CD14-positive monocyte (primary cell): Measurements from ENCODE around the gene ATXN1. TPM values are rescaled to one million over a fixed set of nuclear protein-coding genes. Genes with fewer than 3 reads are reported as not detected.

Experiments used
- DNase-seq, 3 donors: peaks; one replicate each; pipeline ENCODE4 v3.0.0-alpha.2; 2011 to 2022
- H2AFZ ChIP-seq: 2 replicates; pipeline ENCODE4 v1.6.0; 2012; ENCODE audit warnings: mild to moderate bottlenecking, low read depth, low read length, inconsistent platforms; ENCODE audit not compliant: insufficient read depth, poor library complexity, severe bottlenecking
- H3K27ac ChIP-seq, 2 donors: 1 replicate in 1 of 2; 2 replicates in 1 of 2; pipeline ENCODE4 v1.5.1; 2012 to 2013; ENCODE audit warnings: low read length in 2 of 2, control low read depth in 1 of 2, inconsistent platforms in 1 of 2, low read depth in 1 of 2, mild to moderate bottlenecking in 1 of 2
- H3K27me3 ChIP-seq, 2 donors: one replicate each; pipeline versions ENCODE4 v1.6.0 to v1.6.1; 2011 to 2013; ENCODE audit warnings: low read length in 2 of 2; ENCODE audit not compliant: control insufficient read depth in 2 of 2, insufficient read depth in 2 of 2
- H3K36me3 ChIP-seq, 2 donors: replicated peaks in 1 of 2; 1 replicate in 1 of 2; 2 replicates in 1 of 2; pipeline versions ENCODE4 v1.5.1 to v1.6.1; 2012 to 2013; ENCODE audit warnings: low read length in 2 of 2, control low read depth in 1 of 2, inconsistent platforms in 1 of 2, mild to moderate bottlenecking in 1 of 2; ENCODE audit not compliant: insufficient read depth in 2 of 2, control insufficient read depth in 1 of 2
- H3K4me1 ChIP-seq, 2 donors: 1 replicate in 1 of 2; 2 replicates in 1 of 2; pipeline versions ENCODE4 v1.5.1 to v1.6.1; 2012 to 2013; ENCODE audit warnings: low read length in 2 of 2, control low read depth in 1 of 2, inconsistent platforms in 1 of 2, mild to moderate bottlenecking in 1 of 2, moderate library complexity in 1 of 2; ENCODE audit not compliant: insufficient read depth in 2 of 2, control insufficient read depth in 1 of 2
- H3K4me2 ChIP-seq: replicated peaks from 2 replicates; pipeline ENCODE3; 2012; ENCODE audit warnings: low read length, moderate library complexity, mild to moderate bottlenecking; ENCODE audit not compliant: poor library complexity, severe bottlenecking; ENCODE audit errors: extremely low read depth
- H3K4me3 ChIP-seq, 3 experiments: fragments of 200-600 bp in 1 of 3; sonication (generic) in 1 of 3; replicated peaks in 1 of 3; 1 replicate in 2 of 3; 2 replicates in 1 of 3; pipeline ENCODE4 v1.5.1; 2011 to 2013; ENCODE audit warnings: low read length in 3 of 3, mild to moderate bottlenecking in 3 of 3, control low read depth in 2 of 3, low read depth in 2 of 3, inconsistent platforms in 1 of 3, moderate library complexity in 1 of 3
- H3K79me2 ChIP-seq: 2 replicates; pipeline ENCODE4 v1.6.0; 2012; ENCODE audit warnings: mild to moderate bottlenecking, control low read depth, inconsistent platforms, low read length, moderate library complexity; ENCODE audit not compliant: insufficient read depth
- H3K9ac ChIP-seq: 2 replicates; pipeline ENCODE4 v1.6.0; 2017; ENCODE audit warnings: low read length, mild to moderate bottlenecking; ENCODE audit not compliant: insufficient read depth, poor library complexity, severe bottlenecking
- H3K9me3 ChIP-seq, 2 donors: replicated peaks in 1 of 2; 1 replicate in 1 of 2; 2 replicates in 1 of 2; pipeline versions ENCODE4 v1.5.1 to v1.6.1; 2012 to 2013; ENCODE audit warnings: low read length in 2 of 2, control low read depth in 1 of 2; ENCODE audit not compliant: control insufficient read depth in 1 of 2, insufficient read depth in 1 of 2
- H4K20me1 ChIP-seq: 2 replicates; pipeline ENCODE4 v1.6.0; 2012; ENCODE audit warnings: mild to moderate bottlenecking, low read length, control low read depth, moderate library complexity; ENCODE audit not compliant: insufficient read depth
- H3K27ac Mint-ChIP-seq, 7 donors: one replicate each; pipeline ENCODE4 v1.8.0; 2020; ENCODE audit warnings: mild to moderate bottlenecking in 7 of 7, mixed read lengths in 7 of 7, moderate library complexity in 6 of 7, inconsistent platforms in 2 of 7
- H3K27me3 Mint-ChIP-seq, 3 donors: one replicate each; pipeline ENCODE4 v1.8.0; 2021 to 2022; ENCODE audit warnings: low read depth in 3 of 3, mild to moderate bottlenecking in 3 of 3, mixed read lengths in 3 of 3, moderate library complexity in 3 of 3, inconsistent platforms in 1 of 3
- H3K36me3 Mint-ChIP-seq, 2 donors: one replicate each; pipeline ENCODE4 v1.8.0; 2020; ENCODE audit warnings: mixed read lengths in 2 of 2, inconsistent platforms in 1 of 2, mild to moderate bottlenecking in 1 of 2
- H3K4me1 Mint-ChIP-seq: one replicate; pipeline ENCODE4 v1.8.0; 2020; ENCODE audit warnings: mild to moderate bottlenecking, mixed read lengths
- H3K4me3 Mint-ChIP-seq, 2 donors: one replicate each; pipeline ENCODE4 v1.8.0; 2020; ENCODE audit warnings: mild to moderate bottlenecking in 2 of 2, mixed read lengths in 2 of 2, moderate library complexity in 1 of 2
- H3K9me3 Mint-ChIP-seq, 7 donors: one replicate each; pipeline ENCODE4 v1.8.0; 2020 to 2022; ENCODE audit warnings: mixed read lengths in 7 of 7, mild to moderate bottlenecking in 6 of 7, moderate library complexity in 6 of 7, inconsistent platforms in 2 of 7
- WGBS: methylation state at CpG from one replicate; pipeline ENCODE4 v1.1.5; 2013; ENCODE audit warnings: missing lambda C conversion rate; ENCODE audit not compliant: insufficient coverage; 5-methylcytosine and 5-hydroxymethylcytosine counted together
- intact Hi-C, 2 donors: fragments of 100-400 bp; cut with micrococcal nuclease; formaldehyde crosslinking; loops; one replicate each; pipeline versions ENCODE4 v1.15.0 to v1.15.1; 2023
- polyA plus RNA-seq, 3 donors: library from polyadenylated mRNA; depleted of rRNA in 1 of 3; unstranded in 2 of 3; stranded (reverse) in 1 of 3; fragments of 300-500 nt in 2 of 3; fragments of >200 nt in 1 of 3; fragmentation: Illumina TruSeq in 2 of 3; gene quantifications; 1 replicate in 2 of 3; 2 replicates in 1 of 3; pipeline ENCODE4 v1.2.3, GENCODE V29; 2012 to 2021
- TF ChIP-seq, protein P1 (sequence below): fragments of 200-600 bp; IDR thresholded peaks from one replicate; pipeline ENCODE4 v1.8.0; 2022; ENCODE audit warnings: antibody characterized with exemption, mild to moderate bottlenecking

The ATXN1 gene
- polyA plus RNA-seq, 3 donors = 8.8 to 19.1 (median 10.9) TPM

- H2AFZ ChIP-seq = no peak overlapping the region
- 92% methylated on average over 3 of the region's 6 CpGs for WGBS
- H4K20me1 ChIP-seq = no peaks in the 10 kb centered on the region
- no peaks in the 10 kb centered on the region for H3K27me3 ChIP-seq
- Mint-ChIP-seq H3K27ac (no peak overlapping the region), H3K9me3 (no peaks in the 10 kb centered on the region), H3K27me3 (peaks cover under 1 to 6% (median 2%) of the 10 kb centered on the region in 3 donors), H3K4me3 (no peak overlapping the region), H3K36me3 (no peaks in the 10 kb centered on the region), H3K4me1 (no peaks in the 10 kb centered on the region)
- no peaks in the 10 kb centered on the region for H3K4me1 ChIP-seq
- H3K79me2 ChIP-seq = no peaks in the 10 kb centered on the region
- DNase-seq = no peak
- no peaks in the 10 kb centered on the region for H3K36me3 ChIP-seq
- no peak overlapping the region for H3K9ac ChIP-seq
- H3K27ac ChIP-seq = no peak overlapping the region
- TF ChIP-seq, protein P1, sequence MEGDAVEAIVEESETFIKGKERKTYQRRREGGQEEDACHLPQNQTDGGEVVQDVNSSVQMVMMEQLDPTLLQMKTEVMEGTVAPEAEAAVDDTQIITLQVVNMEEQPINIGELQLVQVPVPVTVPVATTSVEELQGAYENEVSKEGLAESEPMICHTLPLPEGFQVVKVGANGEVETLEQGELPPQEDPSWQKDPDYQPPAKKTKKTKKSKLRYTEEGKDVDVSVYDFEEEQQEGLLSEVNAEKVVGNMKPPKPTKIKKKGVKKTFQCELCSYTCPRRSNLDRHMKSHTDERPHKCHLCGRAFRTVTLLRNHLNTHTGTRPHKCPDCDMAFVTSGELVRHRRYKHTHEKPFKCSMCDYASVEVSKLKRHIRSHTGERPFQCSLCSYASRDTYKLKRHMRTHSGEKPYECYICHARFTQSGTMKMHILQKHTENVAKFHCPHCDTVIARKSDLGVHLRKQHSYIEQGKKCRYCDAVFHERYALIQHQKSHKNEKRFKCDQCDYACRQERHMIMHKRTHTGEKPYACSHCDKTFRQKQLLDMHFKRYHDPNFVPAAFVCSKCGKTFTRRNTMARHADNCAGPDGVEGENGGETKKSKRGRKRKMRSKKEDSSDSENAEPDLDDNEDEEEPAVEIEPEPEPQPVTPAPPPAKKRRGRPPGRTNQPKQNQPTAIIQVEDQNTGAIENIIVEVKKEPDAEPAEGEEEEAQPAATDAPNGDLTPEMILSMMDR = no peak
- intact Hi-C loops = no loop called here
- H3K4me3 ChIP-seq = no peak overlapping the region
- no peak overlapping the region for H3K4me2 ChIP-seq
- no peaks in the 10 kb centered on the region for H3K9me3 ChIP-seq
Observed at GRCh38 chr6:16258709-16259075, 502.6 kb downstream of the ATXN1 start.

DNA sequence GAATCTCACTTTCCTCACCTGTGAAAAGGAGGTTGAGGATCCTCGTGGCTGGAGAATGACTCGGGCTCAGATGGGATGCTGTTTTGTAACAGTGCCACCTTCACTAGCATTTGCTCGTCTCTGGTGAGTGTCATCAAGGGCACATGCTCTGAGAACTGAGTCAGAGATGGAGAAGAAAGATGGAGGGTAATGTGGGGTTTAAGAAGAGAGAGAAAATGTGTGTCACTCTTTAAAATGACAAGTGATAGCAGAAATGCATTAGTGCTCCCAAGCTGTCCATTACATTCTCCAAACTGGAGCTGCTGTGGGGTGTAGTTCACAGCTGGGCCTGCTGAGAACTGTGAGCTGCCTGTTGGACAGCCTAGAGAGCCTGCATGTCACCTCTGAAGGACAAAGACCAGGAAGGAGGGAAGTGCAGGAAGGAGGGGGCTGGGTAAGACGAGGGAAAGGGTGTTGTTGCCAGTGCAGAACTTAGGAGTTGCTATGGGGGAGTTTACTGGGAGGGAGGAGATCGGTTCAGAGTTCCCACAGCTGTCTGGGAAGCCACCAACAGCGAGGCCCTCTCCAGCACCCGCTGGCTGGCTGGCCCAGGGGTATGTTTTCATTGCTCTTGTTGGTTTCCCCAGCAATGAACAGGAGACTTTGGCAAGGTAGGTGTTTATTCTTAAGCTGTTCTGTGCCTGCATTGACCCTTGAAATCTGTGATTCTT, 503.1 kb downstream of the ATXN1 start:
- Histone ChIP-seq H3K36me3 (no peaks in the 10 kb centered on the region), H3K9me3 (no peaks in the 10 kb centered on the region), H3K4me3 (no peak overlapping the region), H3K27ac (no peak overlapping the region), H4K20me1 (no peaks in the 10 kb centered on the region), H2AFZ (no peak overlapping the region), H3K4me1 (no peaks in the 10 kb centered on the region), H3K79me2 (no peaks in the 10 kb centered on the region), H3K27me3 (no peaks in the 10 kb centered on the region), H3K4me2 (no peak overlapping the region), H3K9ac (no peak overlapping the region)
- H3K27ac Mint-ChIP-seq = no peak overlapping the region
- no peaks in the 10 kb centered on the region for H3K9me3 Mint-ChIP-seq
- peaks cover 0 to 6% (median 3%) of the 10 kb centered on the region in 3 donors for H3K27me3 Mint-ChIP-seq
- TF ChIP-seq, protein P1 = no peak
- H3K36me3 Mint-ChIP-seq = no peaks in the 10 kb centered on the region
- no peak overlapping the region for H3K4me3 Mint-ChIP-seq
- WGBS = 75% methylated on average over 5 of the region's 7 CpGs
- no peak for DNase-seq
- H3K4me1 Mint-ChIP-seq = no peaks in the 10 kb centered on the region
- intact Hi-C loops = no loop called here
